ENCODE data around the gene ADAMTSL4.

Gene ADAMTSL4

DNA sequence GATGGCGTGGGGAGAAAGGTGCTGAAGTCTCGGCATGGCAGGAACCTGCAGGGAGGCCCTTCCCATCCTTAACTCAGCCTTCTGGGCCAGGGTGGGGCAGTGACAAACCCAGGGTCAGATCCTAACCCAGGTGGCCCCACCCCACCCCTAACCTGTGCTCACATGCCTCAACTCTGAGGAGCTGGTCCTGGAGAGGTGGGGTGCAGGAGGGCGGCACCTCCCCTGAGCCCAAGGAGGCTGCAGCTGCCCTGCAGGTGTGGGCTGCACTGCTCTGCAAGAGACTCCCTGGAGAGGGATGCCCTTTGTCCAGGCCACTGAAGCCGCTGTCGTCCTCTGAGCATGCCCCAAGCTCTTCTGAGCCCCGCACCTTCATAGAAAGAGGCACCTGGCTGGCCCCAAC, 15.2 kb upstream of the ADAMTSL4 start:
- DNase-seq (ENCODE audit: low read depth, low spot score) = no peak

DNA sequence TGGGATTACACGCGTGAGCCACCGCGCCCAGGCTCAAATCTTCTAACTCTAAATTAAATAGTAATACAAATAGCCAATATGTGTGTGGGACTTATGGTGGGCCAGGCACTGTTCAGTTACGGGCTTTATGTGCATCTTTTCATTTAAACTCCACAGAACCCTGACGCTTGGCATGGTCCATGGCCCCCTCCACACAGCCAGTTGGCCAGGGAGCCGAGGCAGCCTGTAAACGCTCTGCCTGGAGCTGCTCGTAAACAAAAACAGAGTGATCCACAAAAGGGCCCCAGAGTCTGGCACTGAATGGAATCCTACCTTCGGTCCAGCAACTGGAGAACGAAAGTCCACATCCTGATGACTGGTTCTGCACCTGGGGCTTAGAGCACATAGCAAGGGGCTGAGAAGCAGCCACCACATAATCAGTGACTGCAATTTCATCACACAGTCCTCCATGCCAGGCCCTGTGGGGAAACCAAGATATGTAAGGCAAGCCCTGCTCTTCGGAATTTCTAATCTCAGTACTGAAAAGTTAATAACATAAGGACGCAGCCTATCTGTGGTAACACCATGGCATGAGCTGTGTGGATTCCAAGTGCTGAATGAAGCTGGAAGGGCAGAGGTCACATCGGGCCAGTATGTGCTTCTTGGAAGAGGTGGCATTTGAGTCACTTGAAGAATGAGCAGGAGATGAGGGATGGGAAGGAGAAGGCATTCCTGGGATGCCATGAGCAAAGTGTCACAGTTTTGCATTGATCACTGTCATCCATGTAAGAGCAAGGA, 13.5 kb upstream of the ADAMTSL4 start:
- DNase-seq (ENCODE audit: low read depth, low spot score) = no peak

DNA sequence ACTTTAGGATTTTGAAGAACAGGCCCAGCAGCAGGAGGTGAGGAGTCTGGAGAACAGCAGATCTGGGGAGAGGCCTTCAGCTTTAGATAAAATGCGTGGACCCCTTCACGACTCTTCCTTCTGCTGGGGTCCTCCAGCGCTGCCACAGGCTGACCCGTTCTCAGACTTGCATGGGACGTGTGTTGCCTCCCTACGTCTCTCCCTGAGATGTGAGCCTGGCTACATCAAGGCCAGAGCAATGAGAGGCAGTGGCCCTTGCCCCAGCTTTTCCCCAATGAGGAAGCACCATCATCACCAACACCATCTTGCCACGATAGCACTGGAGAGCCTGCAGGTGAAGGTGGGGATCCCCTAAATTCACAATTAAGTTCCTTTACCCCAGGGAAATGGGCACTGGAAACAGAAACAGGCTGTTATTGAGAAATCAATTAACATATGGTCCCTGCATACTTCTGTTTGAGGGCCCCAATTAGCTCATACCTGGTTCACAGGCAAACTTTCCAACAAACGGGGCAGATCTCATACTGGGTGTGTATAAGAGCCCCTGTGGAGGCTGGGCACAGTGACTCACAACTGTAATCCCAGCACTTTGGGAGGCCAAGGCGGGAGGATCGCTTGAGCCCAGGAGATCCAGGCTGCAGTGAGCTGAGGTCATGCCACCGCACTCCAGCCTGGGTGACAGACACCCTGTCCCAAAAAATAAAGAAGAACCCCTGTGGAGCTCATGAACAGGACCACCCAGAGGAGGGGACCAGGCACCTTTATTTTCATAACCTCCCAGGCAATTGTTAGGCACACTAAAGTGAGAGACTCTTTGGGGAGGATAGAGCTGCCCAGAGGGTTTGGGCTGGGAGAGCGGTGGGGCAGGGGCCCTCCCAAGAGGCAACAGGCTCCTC, 12.1 kb upstream of the ADAMTSL4 start:
- no peak for DNase-seq (ENCODE audit: low read depth, low spot score)

DNA sequence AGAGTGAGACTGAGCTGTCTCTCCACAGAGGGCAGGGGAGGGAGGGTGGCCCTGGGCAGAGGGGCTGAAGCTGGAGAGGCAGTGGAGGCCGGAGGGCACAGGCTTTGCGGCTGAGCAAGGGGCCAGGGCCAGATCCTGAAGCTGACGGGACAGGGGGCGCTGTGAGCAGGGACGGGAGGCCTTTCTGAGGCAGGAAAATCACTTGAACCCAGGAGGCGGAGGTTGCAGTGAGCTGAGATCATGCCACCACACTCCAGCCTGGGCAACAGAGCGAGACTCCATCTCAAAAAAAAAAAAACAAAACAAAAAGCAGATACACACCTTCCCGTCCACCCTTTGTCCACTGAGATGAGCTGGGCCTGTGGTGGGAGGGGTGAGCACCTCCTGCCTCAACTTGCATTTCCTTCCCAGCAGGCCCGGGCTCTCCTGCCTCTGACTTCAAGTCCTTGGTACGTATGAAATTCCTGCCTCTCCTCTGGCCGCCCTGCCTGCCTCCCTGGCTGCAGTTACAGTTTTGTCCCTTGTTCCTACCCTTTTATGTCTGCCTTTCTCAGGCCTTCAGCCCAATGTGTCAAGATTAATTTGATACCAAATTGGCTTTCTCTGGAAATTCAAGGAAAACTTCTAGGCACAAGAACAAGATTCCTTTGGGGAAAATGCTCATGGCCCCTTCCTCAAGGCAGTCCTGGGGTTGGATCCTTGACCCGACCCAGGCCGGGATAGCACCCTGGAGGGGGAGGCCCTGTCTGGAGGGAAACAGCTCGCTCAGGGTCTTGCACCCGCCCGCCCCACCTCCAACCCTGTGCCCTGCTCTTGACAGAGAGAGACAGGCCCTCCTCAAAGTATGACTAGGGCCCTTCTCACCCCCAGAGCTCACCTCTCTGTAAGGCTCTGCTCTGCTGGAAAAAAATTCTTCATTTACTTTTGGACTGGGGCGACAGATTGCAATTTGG, 11.2 kb upstream of the ADAMTSL4 start:
- no peak for DNase-seq (ENCODE audit: low read depth, low spot score)

DNA sequence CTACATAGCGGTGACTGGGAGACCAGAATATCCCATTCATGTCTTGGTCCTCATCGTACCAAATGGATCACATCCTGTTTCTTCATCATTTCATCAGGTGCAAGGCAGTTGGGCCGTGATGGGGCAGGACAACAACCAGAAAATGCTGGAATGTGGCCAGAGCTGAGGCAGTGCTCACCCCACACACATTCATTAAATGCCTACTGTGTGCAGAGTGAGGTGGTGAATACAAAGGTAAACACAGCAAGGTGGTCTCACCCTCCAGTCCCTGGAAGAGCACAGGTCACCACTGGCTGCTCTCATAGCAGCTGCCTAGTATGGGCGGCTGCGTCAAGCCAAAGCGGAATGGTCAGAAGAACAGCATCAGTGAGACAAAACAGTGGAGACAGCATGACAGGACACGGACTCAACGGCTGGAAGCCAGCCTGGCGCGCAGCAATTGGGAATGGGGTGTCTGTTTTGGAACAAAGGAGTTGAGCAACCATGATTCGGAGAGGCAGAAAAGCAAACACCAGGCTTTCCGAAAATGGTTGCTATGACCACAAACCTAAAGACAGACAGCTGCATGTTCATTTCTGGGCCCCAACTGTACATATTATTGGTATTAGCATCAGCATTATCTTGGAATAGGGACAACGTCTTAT, 5.6 kb upstream of the ADAMTSL4 start:
- DNase-seq (ENCODE audit: low read depth, low spot score) = no peak

DNA sequence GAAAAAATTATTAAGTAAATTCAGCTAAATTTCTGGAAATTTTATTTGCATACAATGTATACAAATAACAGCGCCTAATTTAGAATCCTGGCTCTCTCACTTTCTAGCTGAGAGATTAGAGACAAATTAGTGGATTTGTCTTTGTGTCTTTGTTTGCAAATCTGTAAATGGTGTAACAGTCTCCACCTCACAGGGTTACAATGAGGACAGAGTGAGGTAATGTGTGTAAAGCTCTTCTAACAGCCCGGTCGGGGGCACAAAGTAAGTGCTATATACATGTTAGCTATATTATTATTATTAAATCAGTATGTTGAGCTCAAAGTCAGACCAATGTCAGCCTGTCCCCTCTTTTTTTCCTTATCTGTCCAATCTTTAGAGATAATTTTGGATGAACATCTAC, 5.0 kb upstream of the ADAMTSL4 start:
- no peak for DNase-seq (ENCODE audit: low read depth, low spot score)

DNA sequence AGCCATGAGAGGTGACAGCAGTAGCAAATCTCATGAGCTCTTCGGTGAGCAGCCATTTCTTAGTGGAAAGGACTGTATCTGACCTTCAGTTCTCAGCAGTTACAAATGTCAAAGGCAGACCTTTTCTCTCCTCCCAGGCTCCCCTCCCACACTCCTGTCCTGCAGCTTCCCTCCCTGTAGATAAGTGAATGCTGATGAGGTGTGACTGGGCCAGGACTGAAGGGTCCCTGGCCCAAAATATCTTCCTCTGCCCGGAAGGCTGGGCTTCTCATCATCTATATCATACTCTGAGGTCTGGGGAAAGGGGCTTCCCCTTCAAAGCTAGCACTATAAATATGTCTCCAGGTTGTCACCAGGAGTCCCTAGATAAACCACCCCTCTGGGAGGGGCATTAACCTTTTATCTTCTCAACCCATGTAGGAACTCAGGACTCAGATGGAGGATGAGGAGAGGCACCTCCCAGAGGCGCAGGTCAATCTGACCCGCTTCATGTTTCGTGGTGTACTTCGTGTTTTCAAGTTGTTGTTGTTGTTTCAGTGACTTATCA, 3.6 kb upstream of the ADAMTSL4 start:
- no peak for DNase-seq (ENCODE audit: low read depth, low spot score)

DNA sequence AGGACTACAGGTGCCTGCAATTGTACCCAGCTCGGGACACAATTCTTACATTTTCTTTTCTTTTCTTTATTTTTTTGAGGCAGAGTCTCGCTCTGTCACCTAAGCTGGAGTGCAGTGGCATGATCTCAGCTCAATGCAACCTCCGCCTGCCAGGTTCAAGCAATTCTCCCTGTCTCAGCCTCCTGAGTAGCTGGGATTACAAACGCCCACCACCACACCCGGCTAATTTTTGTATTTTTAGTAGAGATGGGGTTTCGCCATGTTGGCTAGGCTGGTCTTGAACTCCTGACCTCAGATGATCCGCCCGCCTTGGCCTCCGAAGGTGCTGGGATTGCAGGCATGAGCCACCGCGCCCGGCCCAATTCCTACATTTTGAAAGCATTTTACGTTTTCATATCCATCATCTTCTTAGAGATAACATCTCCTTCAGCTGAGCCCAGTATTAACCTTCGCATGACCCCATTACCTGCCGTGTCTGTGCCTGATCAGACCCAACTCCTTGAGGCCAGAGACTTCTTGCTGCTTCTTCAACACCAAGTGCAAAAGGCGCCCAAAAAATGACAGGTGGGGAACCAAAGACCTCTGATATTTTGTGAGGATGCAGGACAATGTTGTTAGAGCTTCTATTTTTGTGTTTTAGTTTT, 2.8 kb upstream of the ADAMTSL4 start:
- no peak for DNase-seq (ENCODE audit: low read depth, low spot score)

DNA sequence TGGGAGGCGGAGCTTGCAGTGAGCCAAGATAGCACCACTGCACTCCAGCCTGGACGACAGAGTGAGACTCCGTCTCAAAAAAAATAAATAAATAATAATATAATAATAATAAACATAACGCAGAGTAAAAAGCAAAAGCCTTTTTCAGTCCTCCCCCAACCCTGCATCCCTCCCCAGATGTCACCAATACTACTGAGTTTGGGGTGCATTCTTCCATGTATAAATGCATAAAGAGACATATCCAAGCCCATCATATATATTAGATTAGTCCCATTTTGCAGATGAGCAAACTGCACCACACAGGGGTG, 930 bp upstream of the ADAMTSL4 start:
- no peak for DNase-seq (ENCODE audit: low read depth, low spot score)

DNA sequence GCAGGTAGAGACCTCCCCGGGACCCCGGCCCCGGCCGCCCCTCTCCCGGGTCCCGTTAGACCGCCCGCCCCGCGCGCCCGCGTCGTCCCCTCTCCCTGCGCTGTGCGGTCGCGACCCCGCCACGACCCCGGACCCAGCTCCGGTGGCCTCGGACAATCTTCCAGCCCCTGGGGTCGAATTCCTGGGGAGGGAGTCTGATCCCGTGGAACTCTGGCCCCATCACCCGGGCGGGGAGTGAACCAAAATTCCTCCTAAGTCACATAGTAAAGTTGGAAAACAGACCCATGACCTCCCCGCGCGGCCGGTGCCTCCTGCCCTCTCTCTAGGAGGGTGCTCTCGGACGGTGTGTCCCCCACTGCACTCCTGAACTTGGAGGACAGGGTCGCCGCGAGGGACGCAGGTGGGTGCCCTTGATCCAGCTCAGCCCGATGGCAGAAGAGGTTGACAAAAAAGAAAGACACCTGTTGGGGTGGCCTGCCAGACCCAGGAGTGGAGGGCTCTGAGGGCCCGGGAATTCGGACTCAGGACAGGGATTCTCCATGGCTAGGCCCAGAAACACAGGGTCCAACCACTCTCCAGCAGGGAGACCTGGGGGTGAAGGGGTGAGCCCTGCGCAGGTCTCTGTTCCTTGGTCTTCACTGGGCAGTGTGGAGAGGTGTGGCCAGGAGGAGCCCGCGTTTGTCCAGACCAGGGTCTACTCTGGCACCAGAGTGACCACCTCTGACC, 451 bp downstream of the ADAMTSL4 start:
- DNase-seq (ENCODE audit: low read depth, low spot score) = no peak

DNA sequence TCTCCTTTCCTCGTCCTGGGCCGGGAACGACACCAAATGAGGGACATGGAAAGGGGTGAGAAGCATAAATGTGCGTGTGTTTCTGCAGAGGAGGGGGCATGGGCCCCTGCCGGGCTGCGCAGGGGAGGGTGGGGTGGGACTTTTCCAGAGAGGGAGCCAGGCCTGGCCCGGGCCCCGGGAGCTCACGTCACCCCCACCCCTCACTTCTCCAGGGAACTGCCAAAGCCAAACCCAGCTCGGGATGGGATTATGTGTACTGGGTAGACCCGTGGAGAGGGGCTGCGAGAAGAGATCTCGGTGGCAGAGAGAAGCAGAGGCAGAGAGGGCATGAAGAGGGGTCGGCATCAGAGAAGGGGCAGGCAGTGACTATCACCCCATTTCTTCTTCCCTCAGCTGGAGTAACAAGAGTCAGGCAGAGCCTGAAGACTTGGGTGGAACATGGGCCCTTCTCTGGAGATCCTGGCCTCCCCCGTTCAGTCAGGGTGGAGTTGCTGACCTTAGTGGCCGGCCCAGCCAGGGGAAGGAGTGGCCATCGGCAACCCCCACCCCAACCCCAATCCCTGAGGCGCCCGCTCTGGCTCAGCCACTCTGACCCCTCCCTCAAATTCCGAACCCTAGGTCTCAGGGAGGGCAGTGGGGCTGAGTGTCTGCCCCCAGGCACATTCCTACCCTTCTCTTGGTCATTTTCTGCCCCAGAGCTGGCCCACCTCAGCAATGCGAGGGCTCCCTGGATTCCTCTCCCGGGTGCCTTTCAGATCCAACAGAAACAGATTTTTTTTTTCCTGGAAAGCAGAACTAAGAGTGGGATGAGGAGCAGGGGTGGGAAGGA, 1.2 kb downstream of the ADAMTSL4 start:
- no peak for DNase-seq (ENCODE audit: low read depth, low spot score)

DNA sequence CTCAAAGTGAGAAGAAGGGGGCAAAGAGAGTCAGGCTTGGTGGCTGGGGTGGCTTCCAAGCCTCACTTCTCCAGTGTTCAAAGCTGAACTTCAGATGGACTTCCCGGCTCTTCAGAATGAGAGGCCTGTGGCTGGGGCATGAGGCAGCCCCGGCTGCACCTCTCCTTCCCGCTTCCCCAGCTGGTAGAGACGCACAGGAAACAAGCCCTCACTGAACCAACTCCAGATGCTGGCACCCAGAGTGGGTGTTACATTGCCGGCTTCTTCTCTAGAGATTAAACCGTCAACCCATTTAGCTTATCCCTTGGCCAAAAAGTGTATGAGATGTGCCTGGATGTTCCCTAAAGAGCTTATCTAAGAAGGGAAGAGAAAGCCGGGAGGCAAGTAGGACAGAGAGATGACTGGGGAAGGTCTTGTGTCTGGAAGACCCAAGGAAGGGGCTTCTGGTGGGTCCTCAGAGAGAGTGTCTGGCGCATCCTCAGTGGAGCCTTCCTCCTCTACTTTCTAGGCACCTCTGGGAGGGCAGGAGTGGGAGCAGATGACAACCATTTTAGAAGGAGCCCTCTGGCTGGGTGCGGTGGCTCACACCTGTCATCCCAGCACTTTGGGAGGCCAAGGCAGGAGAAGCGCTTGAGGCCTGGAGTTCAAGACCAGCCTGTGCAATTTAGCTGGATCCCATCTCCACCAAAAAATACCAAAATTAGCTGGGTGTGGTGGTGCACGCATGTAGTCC, 2.0 kb downstream of the ADAMTSL4 start:
- no peak for DNase-seq (ENCODE audit: low read depth, low spot score)

DNA sequence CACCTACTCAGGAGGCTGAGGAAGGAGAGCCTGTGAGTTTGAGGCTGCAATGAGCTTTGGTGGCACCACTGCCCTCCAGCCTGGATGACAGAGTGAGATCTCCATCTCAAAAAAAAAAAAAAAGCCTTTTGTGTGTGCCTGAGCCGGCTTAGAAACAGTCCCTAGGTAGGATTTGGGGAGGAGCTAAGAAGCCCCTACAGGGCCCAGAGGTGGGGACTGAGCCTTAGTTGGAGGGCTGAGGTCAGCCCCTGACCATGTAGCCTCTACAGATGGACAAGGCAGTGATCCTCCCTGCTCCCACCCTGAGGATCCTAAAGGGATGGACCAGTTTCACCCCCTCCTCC, 2.5 kb downstream of the ADAMTSL4 start:
- DNase-seq (ENCODE audit: low read depth, low spot score) = no peak

DNA sequence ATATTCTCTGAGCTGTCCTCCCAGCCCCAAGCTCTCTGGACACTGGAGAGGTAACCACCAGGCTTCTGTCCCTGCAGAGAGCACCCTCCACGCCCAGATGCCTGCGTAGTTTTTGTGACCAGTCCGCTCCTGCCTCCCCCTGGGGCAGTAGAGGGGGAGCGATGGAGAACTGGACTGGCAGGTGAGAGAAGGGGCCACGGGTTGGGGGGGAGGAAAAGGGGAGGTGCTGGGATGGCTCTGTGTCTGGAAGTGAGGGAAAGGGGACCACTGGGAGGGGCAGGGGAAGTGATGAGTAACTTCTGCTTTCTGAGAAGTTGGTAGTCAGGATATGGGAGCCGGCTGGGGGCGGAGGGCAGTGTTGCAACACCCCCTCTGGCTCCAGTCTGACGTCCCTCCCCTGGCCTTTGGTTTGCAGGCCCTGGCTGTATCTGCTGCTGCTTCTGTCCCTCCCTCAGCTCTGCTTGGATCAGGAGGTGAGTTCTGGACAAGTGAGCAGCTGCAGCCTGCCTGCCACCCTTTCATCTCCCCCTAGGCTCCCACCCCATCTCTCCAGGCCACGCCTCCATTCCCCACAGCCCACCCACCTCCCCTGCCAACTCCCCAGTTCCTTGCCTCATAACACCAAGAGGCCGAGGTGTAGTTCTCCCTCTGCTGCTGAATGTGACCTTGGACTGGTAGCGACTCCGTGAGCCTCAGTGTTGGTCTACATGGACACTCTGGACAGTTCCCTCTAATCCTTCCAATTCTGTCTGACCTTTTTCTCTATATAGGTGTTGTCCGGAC, 3.1 kb downstream of the ADAMTSL4 start:
- no peak for DNase-seq (ENCODE audit: low read depth, low spot score)

DNA sequence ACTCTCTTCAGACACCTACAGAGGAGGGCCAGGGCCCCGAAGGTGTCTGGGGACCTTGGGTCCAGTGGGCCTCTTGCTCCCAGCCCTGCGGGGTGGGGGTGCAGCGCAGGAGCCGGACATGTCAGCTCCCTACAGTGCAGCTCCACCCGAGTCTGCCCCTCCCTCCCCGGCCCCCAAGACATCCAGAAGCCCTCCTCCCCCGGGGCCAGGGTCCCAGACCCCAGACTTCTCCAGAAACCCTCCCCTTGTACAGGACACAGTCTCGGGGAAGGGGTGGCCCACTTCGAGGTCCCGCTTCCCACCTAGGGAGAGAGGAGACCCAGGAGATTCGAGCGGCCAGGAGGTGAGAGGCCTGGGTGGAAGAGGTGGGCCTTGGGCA, 3.7 kb downstream of the ADAMTSL4 start:
- no peak for DNase-seq (ENCODE audit: low read depth, low spot score)

DNA sequence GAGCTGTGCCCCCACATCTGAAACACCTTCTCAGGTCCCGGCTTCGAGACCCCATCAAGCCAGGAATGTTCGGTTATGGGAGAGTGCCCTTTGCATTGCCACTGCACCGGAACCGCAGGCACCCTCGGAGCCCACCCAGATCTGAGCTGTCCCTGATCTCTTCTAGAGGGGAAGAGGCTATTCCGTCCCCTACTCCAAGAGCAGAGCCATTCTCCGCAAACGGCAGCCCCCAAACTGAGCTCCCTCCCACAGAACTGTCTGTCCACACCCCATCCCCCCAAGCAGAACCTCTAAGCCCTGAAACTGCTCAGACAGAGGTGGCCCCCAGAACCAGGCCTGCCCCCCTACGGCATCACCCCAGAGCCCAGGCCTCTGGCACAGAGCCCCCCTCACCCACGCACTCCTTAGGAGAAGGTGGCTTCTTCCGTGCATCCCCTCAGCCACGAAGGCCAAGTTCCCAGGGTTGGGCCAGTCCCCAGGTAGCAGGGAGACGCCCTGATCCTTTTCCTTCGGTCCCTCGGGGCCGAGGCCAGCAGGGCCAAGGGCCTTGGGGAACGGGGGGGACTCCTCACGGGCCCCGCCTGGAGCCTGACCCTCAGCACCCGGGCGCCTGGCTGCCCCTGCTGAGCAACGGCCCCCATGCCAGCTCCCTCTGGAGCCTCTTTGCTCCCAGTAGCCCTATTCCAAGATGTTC, 4.3 kb downstream of the ADAMTSL4 start:
- no peak for DNase-seq (ENCODE audit: low read depth, low spot score)

DNA sequence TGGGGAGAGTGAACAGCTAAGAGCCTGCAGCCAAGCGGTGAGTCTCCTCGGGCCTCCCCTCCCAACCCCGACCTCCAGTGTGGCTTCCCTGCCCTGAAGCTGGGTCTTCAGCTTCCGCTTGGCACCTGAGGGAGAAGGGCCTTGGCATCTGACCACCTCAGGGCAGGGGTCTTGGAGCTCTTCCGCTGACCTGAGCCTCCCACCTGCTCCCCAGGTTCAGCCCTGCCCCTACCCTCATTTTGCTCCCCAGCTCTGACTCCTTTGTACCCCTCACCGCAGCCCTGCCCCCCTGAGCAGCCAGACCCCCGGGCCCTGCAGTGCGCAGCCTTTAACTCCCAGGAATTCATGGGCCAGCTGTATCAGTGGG, 4.9 kb downstream of the ADAMTSL4 start:
- no peak for DNase-seq (ENCODE audit: low read depth, low spot score)

All from activated CD4-positive, CD25-positive, alpha-beta regulatory T cell treated with anti-CD3 and anti-CD28 coated beads, Interleukin-2, amount 50 U/mL, for 16 hours (primary cell).